ENCODE results near the gene DYNAP. TPM values are rescaled to one million over a fixed set of nuclear protein-coding genes. Genes with fewer than 3 reads are reported as not detected.

Gene DYNAP
- total RNA-seq, 4 donors from 2014 or later: not detected

- ATAC-seq (ENCODE audit: low FRiP score) (no peak), DNase-seq (ENCODE audit: low spot score) (no peak)
- no peak for TF ChIP-seq CTCF (IDR thresholded peaks at IDR 0.05)
These were observed 29.3 kb upstream of the DYNAP start for GRCh38 chr18:54561706-54562267.

GRCh38 chr18:54580202-54580729, 10.8 kb upstream of the DYNAP start:
- no peak for ATAC-seq (ENCODE audit: low FRiP score)
- no peak for TF ChIP-seq CTCF (IDR thresholded peaks at IDR 0.05)
- no peak for DNase-seq (ENCODE audit: low spot score)

DNA sequence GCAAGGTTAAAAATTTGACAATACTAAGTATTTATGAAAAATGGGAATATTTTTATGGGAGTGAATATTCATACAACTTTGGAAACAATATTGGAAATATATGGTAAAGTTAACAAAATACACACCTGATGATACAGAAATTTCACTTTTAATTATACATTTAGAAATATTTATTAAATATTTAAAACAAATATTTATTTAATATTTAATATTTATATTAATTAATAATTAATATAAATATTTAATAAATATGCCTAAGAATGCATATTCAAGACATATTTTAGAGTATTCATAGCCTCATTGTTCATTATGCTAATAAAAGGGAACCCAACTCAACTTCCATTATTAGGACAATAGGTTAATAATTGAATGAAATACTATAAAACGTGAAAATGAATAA, 7.0 kb upstream of the DYNAP start:
- no peak for DNase-seq (ENCODE audit: low spot score)
- no peak for ATAC-seq (ENCODE audit: low FRiP score)
- TF ChIP-seq CTCF (IDR thresholded peaks at IDR 0.05): no peak

GRCh38 chr18:54585743-54586142, 5.3 kb upstream of the DYNAP start:
- DNase-seq (ENCODE audit: low spot score): no peak
- TF ChIP-seq CTCF (IDR thresholded peaks at IDR 0.05): no peak
- no peak for ATAC-seq (ENCODE audit: low FRiP score)

GRCh38 chr18:54604211-54604610, 13.2 kb downstream of the DYNAP start:
- DNase-seq (ENCODE audit: low spot score) (no peak), ATAC-seq (ENCODE audit: low FRiP score) (no peak)
- no peak for TF ChIP-seq CTCF (IDR thresholded peaks at IDR 0.05)

- ATAC-seq (ENCODE audit: low FRiP score) (no peak), DNase-seq (ENCODE audit: low spot score) (no peak)
- no peak for TF ChIP-seq CTCF (IDR thresholded peaks at IDR 0.05)
These were observed 15.8 kb downstream of the DYNAP start for GRCh38 chr18:54606835-54607212.

- no peak for DNase-seq (ENCODE audit: low spot score)
- no peak for TF ChIP-seq CTCF (IDR thresholded peaks at IDR 0.05)
- no peak for ATAC-seq (ENCODE audit: low FRiP score)
These were observed 16.4 kb downstream of the DYNAP start for GRCh38 chr18:54607213-54608027.
